GM21381 (cell line): Measurements from ENCODE around the gene TAS2R13.

Experiments
- ATAC-seq: cut with Tn5 transposase; IDR thresholded peaks from one replicate; pipeline ENCODE4 v1.9.1; 2021; ENCODE audit warnings: mild to moderate bottlenecking, moderate library complexity; ENCODE audit not compliant: unreplicated experiment

TAS2R13 gene

GRCh38 chr12:10909462-10909861 is at the start of gene TAS2R13:
TSS of gene TAS2R13 (minus strand) at chr12:10909562. CDS start at chr12:10909298, 264 bp downstream.
- ATAC-seq: no peak

- ATAC-seq: no peak
Observed at GRCh38 chr12:10957741-10958140, 48.4 kb upstream of the TAS2R13 start.

- ATAC-seq: no peak
Observed at GRCh38 chr12:10956085-10956484, 46.7 kb upstream of the TAS2R13 start.

- ATAC-seq: no peak
Observed at GRCh38 chr12:10952645-10953044, 43.3 kb upstream of the TAS2R13 start.

GRCh38 chr12:10943167-10943566 is 33.8 kb upstream of the TAS2R13 start:
- no peak for ATAC-seq

GRCh38 chr12:10941916-10942607 is 32.7 kb upstream of the TAS2R13 start:
- ATAC-seq: no peak

- ATAC-seq: no peak
Observed at GRCh38 chr12:10941369-10941768, 32.0 kb upstream of the TAS2R13 start.

GRCh38 chr12:10940389-10940788 is 31.0 kb upstream of the TAS2R13 start:
- ATAC-seq: no peak

- ATAC-seq: no peak
Observed at GRCh38 chr12:10939163-10939562, 29.8 kb upstream of the TAS2R13 start, which contains the start of gene TAS2R14. TSS of gene TAS2R14 (minus strand) at chr12:10939263. CDS start at chr12:10939207, 56 bp downstream.

GRCh38 chr12:10936506-10936905 is 27.1 kb upstream of the TAS2R13 start:
- no peak for ATAC-seq

GRCh38 chr12:10928746-10929286 is 19.5 kb upstream of the TAS2R13 start, which contains the start of gene PRH2:
TSS of gene PRH2 (plus strand) at chr12:10929236. CDS start at chr12:10929274, 38 bp downstream.
- no peak for ATAC-seq

- ATAC-seq: no peak
Observed at GRCh38 chr12:10926269-10926668, 16.9 kb upstream of the TAS2R13 start.

- no peak for ATAC-seq
Observed at GRCh38 chr12:10919809-10920208, 10.4 kb upstream of the TAS2R13 start.

- no peak for ATAC-seq
Observed at GRCh38 chr12:10910380-10910779, 1.0 kb upstream of the TAS2R13 start.

GRCh38 chr12:10904686-10905085 is 4.7 kb downstream of the TAS2R13 start:
- no peak for ATAC-seq

- no peak for ATAC-seq
Observed at GRCh38 chr12:10901427-10901826, 7.9 kb downstream of the TAS2R13 start.

GRCh38 chr12:10900972-10901371 is 8.4 kb downstream of the TAS2R13 start:
- no peak for ATAC-seq

GRCh38 chr12:10900530-10900929 is 8.8 kb downstream of the TAS2R13 start:
- ATAC-seq: no peak

GRCh38 chr12:10896854-10897253 is 12.5 kb downstream of the TAS2R13 start:
- no peak for ATAC-seq

GRCh38 chr12:10891937-10892336 is 17.4 kb downstream of the TAS2R13 start:
- no peak for ATAC-seq

GRCh38 chr12:10889226-10889625 is 20.1 kb downstream of the TAS2R13 start:
- no peak for ATAC-seq

- no peak for ATAC-seq
Observed at GRCh38 chr12:10884086-10884725, 25.2 kb downstream of the TAS2R13 start, which contains the start of gene PRH1. TSS of gene PRH1 (minus strand) at chr12:10884255. CDS start at chr12:10884217, 38 bp downstream.
